ENCODE results near the gene SLC5A8. TPM values are rescaled to one million over a fixed set of nuclear protein-coding genes. Genes with fewer than 3 reads are reported as not detected.

Gene SLC5A8
- total RNA-seq, 3 donors from 2014 or later: 0.29 to 0.33 TPM; not detected in 1

GRCh38 chr12:101200145-101200544 lies 9.9 kb downstream of the SLC5A8 start:
- Histone ChIP-seq H3K27ac (no peak overlapping the region), H3K36me3 (no peaks in the 10 kb centered on the region), H3K4me3 (no peak overlapping the region), H3K27me3 (no peaks in the 10 kb centered on the region), H3K4me1 (no peaks in the 10 kb centered on the region), H3K9me3 (no peaks in the 10 kb centered on the region)
- no peak for DNase-seq (ENCODE audit: low spot score in 2 of 2)
- intact Hi-C loops (cut with DNase I; ENCODE audit: low total_unique reads): no loop called here
- TF ChIP-seq CTCF (IDR thresholded peaks at IDR 0.05) (no peak), POLR2A (IDR thresholded peaks at IDR 0.05) (no peak), POLR2AphosphoS5 (IDR thresholded peaks at IDR 0.05) (no peak)

- Histone ChIP-seq H3K9me3 (no peaks in the 10 kb centered on the region), H3K27ac (no peak overlapping the region), H3K4me3 (no peak overlapping the region), H3K36me3 (no peaks in the 10 kb centered on the region), H3K4me1 (no peaks in the 10 kb centered on the region), H3K27me3 (no peaks in the 10 kb centered on the region)
- intact Hi-C loops (cut with DNase I; ENCODE audit: low total_unique reads): loop anchor here (5.0 kb wide), 1 partner anchor 1156 kb away; no protein-coding TSS in a partner anchor
- no peak for DNase-seq (ENCODE audit: low spot score in 2 of 2)
- no peak for TF ChIP-seq POLR2AphosphoS5 (IDR thresholded peaks at IDR 0.05)
- no peak for TF ChIP-seq CTCF (IDR thresholded peaks at IDR 0.05)
- TF ChIP-seq POLR2A (IDR thresholded peaks at IDR 0.05): no peak
These were observed 23.7 kb downstream of the SLC5A8 start for GRCh38 chr12:101186291-101186690.

- no peaks in the 10 kb centered on the region for H3K36me3 ChIP-seq
- intact Hi-C loops (cut with DNase I; ENCODE audit: low total_unique reads): no loop called here
- H3K4me3 ChIP-seq: no peak overlapping the region
- H3K9me3 ChIP-seq: no peaks in the 10 kb centered on the region
- TF ChIP-seq POLR2A (IDR thresholded peaks at IDR 0.05) (no peak), POLR2AphosphoS5 (IDR thresholded peaks at IDR 0.05) (no peak), CTCF (IDR thresholded peaks at IDR 0.05) (no peak)
- no peak overlapping the region for H3K27ac ChIP-seq
- DNase-seq (ENCODE audit: low spot score in 2 of 2): no peak
- H3K4me1 ChIP-seq: no peaks in the 10 kb centered on the region
- H3K27me3 ChIP-seq: no peaks in the 10 kb centered on the region
These were observed 28.3 kb downstream of the SLC5A8 start for GRCh38 chr12:101181776-101182175.

GRCh38 chr12:101174541-101174940 lies 35.5 kb downstream of the SLC5A8 start:
- Histone ChIP-seq H3K4me3 (no peak overlapping the region), H3K9me3 (peaks cover 0 to 11% of the 10 kb centered on the region in 2 donors), H3K4me1 (no peaks in the 10 kb centered on the region), H3K27ac (no peak overlapping the region), H3K36me3 (no peaks in the 10 kb centered on the region), H3K27me3 (no peaks in the 10 kb centered on the region)
- intact Hi-C loops (cut with DNase I; ENCODE audit: low total_unique reads): no loop called here
- DNase-seq (ENCODE audit: low spot score in 2 of 2): no peak
- no peak for TF ChIP-seq CTCF (IDR thresholded peaks at IDR 0.05)
- TF ChIP-seq POLR2A (IDR thresholded peaks at IDR 0.05): no peak
- no peak for TF ChIP-seq POLR2AphosphoS5 (IDR thresholded peaks at IDR 0.05)

- Histone ChIP-seq H3K36me3 (no peaks in the 10 kb centered on the region), H3K27me3 (no peaks in the 10 kb centered on the region), H3K27ac (no peak overlapping the region), H3K4me1 (no peaks in the 10 kb centered on the region), H3K9me3 (peaks cover 0 to 11% of the 10 kb centered on the region in 2 donors), H3K4me3 (no peak overlapping the region)
- intact Hi-C loops (cut with DNase I; ENCODE audit: low total_unique reads): no loop called here
- DNase-seq (ENCODE audit: low spot score in 2 of 2): no peak
- TF ChIP-seq POLR2A (IDR thresholded peaks at IDR 0.05) (no peak), POLR2AphosphoS5 (IDR thresholded peaks at IDR 0.05) (no peak), CTCF (IDR thresholded peaks at IDR 0.05) (no peak)
These were observed 36.8 kb downstream of the SLC5A8 start for GRCh38 chr12:101173197-101173749.
